Endodermal cell (in vitro differentiated cells): ENCODE results near the gene DNAAF5. TPM values are rescaled to one million over a fixed set of nuclear protein-coding genes. Genes with fewer than 3 reads are reported as not detected.

Experiments
- DNase-seq: peaks from one replicate; pipeline ENCODE4 v3.0.0-alpha.2; 2017
- H3K27ac ChIP-seq: 2 replicates; pipeline ENCODE4 v1.5.1; 2013; ENCODE audit warnings: mild to moderate bottlenecking, low read depth, low read length, moderate library complexity
- H3K27me3 ChIP-seq: 2 replicates; pipeline ENCODE4 v1.6.1; 2013; ENCODE audit warnings: mild to moderate bottlenecking, low read length, moderate library complexity; ENCODE audit not compliant: insufficient read depth, control insufficient read depth, poor library complexity, severe bottlenecking
- H3K36me3 ChIP-seq: 2 replicates; pipeline ENCODE4 v1.7.0; 2013; ENCODE audit warnings: mild to moderate bottlenecking, low read length, moderate library complexity; ENCODE audit not compliant: control insufficient read depth, insufficient read depth
- H3K4me1 ChIP-seq: one replicate; pipeline ENCODE4 v1.7.0; 2013; ENCODE audit warnings: low read length; ENCODE audit not compliant: control insufficient read depth, insufficient read depth
- H3K4me3 ChIP-seq: 2 replicates; pipeline ENCODE4 v1.5.1; 2013; ENCODE audit warnings: mild to moderate bottlenecking, low read length, moderate library complexity
- H3K9ac ChIP-seq: 2 replicates; pipeline ENCODE4 v1.6.1; 2013; ENCODE audit warnings: mild to moderate bottlenecking, low read length, moderate library complexity; ENCODE audit not compliant: poor library complexity, severe bottlenecking; ENCODE audit errors: extremely low read depth
- H3K9me3 ChIP-seq: 2 replicates; pipeline ENCODE4 v1.6.1; 2013; ENCODE audit warnings: mild to moderate bottlenecking, low read length, moderate library complexity; ENCODE audit not compliant: control insufficient read depth
- H3K27ac Mint-ChIP-seq: 2 replicates; pipeline ENCODE4 v1.8.0; 2020; ENCODE audit warnings: mixed read lengths
- H3K27me3 Mint-ChIP-seq: 2 replicates; pipeline ENCODE4 v1.8.0; 2021; ENCODE audit warnings: mild to moderate bottlenecking, mixed read lengths; ENCODE audit not compliant: insufficient read depth
- H3K36me3 Mint-ChIP-seq: 2 replicates; pipeline ENCODE4 v1.8.0; 2020; ENCODE audit warnings: low read depth, mixed read lengths
- H3K4me1 Mint-ChIP-seq: 2 replicates; pipeline ENCODE4 v1.8.0; 2020; ENCODE audit warnings: mixed read lengths
- H3K4me3 Mint-ChIP-seq: 2 replicates; pipeline ENCODE4 v1.8.0; 2020; ENCODE audit warnings: mild to moderate bottlenecking, moderate library complexity, mixed read lengths
- H3K9me3 Mint-ChIP-seq: 2 replicates; pipeline ENCODE4 v1.8.0; 2020; ENCODE audit warnings: mild to moderate bottlenecking, mixed read lengths
- WGBS, 2 experiments: methylation state at CpG; one replicate each; pipeline versions ENCODE4 v1.1.5 to v1.1.7; 2013; ENCODE audit warnings: missing lambda C conversion rate in 2 of 2, mixed read lengths in 1 of 2; ENCODE audit not compliant: insufficient coverage in 1 of 2, insufficient read length in 1 of 2; 5-methylcytosine and 5-hydroxymethylcytosine counted together
- total RNA-seq, 2 donors: library from RNA; stranded (reverse); fragmentation: NEBNext Ultra II Directional in 1 of 2; extraction: Animal tissue kit (Norgen Biotek cat#: 25700) in 1 of 2; gene quantifications; 2 replicates in 1 of 2; 3 replicates in 1 of 2; pipeline ENCODE4 v1.2.1, GENCODE V29; 2021
- TF ChIP-seq, protein P1 (sequence below): fragments of 200-600 bp; sonication (generic); conservative IDR thresholded peaks from 2 replicates; pipeline ENCODE4 v1.5.0; 2021; ENCODE audit warnings: antibody characterized with exemption, mild to moderate bottlenecking

The DNAAF5 gene
- total RNA-seq, 2 donors from 2014 or later: 54.2 to 54.3 TPM

DNA sequence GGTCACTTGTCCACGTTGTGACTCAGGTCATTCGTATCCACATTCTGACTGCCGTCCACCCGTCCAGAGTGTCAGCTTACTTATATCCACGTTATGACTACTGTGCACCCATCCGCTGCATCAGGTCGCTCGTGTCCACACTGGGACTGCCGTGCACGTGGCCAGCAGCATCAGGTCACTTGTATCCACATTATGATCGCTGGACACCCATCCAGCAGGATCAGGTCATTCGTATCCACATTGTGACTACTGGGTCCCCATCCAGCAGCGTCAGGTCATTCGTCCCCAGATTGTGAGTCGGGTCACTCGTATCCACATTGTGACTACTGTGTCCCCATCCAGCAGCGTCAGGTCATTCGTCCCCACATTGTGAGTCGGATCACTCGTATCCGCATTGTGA, 58.5 kb downstream of the DNAAF5 start:
- Histone ChIP-seq H3K9me3 (peaks cover 5% of the 10 kb centered on the region), H3K27me3 (no peaks in the 10 kb centered on the region), H3K9ac (no peak overlapping the region), H3K27ac (no peak overlapping the region), H3K4me1 (no peaks in the 10 kb centered on the region), H3K4me3 (no peak overlapping the region), H3K36me3 (peaks cover 50% of the 10 kb centered on the region)
- H3K27me3 Mint-ChIP-seq: no peaks in the 10 kb centered on the region
- peaks cover 4% of the 10 kb centered on the region for H3K9me3 Mint-ChIP-seq
- WGBS, 2 experiments: 94 to 96% methylated on average over 20 to 21 of the region's 21 CpGs
- TF ChIP-seq, protein P1, sequence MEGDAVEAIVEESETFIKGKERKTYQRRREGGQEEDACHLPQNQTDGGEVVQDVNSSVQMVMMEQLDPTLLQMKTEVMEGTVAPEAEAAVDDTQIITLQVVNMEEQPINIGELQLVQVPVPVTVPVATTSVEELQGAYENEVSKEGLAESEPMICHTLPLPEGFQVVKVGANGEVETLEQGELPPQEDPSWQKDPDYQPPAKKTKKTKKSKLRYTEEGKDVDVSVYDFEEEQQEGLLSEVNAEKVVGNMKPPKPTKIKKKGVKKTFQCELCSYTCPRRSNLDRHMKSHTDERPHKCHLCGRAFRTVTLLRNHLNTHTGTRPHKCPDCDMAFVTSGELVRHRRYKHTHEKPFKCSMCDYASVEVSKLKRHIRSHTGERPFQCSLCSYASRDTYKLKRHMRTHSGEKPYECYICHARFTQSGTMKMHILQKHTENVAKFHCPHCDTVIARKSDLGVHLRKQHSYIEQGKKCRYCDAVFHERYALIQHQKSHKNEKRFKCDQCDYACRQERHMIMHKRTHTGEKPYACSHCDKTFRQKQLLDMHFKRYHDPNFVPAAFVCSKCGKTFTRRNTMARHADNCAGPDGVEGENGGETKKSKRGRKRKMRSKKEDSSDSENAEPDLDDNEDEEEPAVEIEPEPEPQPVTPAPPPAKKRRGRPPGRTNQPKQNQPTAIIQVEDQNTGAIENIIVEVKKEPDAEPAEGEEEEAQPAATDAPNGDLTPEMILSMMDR: no peak
- DNase-seq: no peak
- H3K27ac Mint-ChIP-seq: no peak overlapping the region
- H3K36me3 Mint-ChIP-seq: peaks cover 75% of the 10 kb centered on the region
- no peaks in the 10 kb centered on the region for H3K4me1 Mint-ChIP-seq
- H3K4me3 Mint-ChIP-seq: no peak overlapping the region

DNA sequence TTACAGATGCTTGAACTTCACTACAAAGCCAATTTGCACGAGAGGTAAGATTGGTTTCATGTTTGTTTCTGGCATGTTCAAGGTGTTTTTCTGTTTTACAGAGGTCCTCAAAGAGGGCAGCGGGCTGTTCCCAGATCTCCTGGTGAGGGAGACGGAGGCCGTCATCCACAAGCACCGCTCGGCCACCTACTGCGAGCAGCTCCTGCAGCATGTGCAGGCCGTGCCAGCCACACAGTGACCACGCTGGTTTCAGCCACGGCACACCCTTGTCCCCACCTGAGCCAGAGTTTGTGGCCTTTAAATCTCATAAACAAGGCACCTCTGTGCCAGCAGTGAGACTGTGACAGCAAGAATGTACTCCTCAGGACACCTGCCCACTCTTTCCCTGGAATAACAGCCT, 58.9 kb downstream of the DNAAF5 start:
- no peaks in the 10 kb centered on the region for H3K4me1 Mint-ChIP-seq

DNA sequence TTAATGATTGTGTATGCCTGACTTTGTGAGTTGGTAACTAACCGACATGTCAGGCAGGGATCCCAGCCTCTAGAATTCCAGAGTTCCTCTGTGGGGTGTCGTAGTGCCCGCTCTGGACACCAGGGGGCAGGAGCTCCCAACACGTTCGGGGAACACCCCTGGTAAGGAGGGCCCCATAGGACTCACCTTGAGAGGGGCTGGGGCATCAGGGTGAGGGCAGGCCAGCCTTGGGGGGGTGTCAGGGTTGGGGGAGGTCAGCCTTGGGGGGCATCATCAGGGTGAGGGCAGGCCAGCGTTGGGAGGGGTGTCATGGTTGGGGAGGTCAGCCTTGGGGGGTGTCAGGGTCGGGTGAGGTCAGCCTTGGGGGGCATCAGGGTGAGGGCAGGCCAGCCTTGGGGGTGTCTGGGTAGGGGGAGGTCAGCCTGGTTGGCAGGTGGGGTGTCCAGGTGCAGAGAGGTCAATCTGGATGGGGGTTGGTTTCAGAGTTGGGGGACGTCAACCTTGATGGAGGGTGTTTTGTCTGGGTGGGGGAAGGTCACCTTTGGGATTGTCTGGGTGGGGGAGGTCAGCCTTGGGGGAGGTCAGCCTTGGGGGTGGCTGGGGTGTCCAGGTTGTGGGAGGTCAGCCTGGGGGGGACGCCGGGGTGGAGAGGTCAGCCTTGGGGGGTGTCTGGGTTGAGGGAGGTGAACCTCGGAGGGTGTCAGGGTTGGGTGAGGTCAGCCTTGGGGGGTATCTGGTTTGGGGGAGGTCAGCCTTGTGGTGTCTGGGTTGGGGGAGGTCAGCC, 60.2 kb downstream of the DNAAF5 start:
- Mint-ChIP-seq H3K4me3 (no peak overlapping the region), H3K4me1 (no peaks in the 10 kb centered on the region), H3K9me3 (peaks cover 4% of the 10 kb centered on the region), H3K36me3 (peaks cover 69% of the 10 kb centered on the region), H3K27ac (no peak overlapping the region), H3K27me3 (no peaks in the 10 kb centered on the region)
- Histone ChIP-seq H3K4me1 (no peaks in the 10 kb centered on the region), H3K27me3 (no peaks in the 10 kb centered on the region), H3K9ac (no peak overlapping the region), H3K27ac (no peak overlapping the region), H3K36me3 (peaks cover 34% of the 10 kb centered on the region), H3K9me3 (peaks cover 5% of the 10 kb centered on the region), H3K4me3 (no peak overlapping the region)
- TF ChIP-seq, protein P1: peak; percentile 84
- DNase-seq: peak; percentile 92
- 76% methylated on average over 11 of the region's 11 CpGs; no CpG with 5 or more reads in 1 of the 2 experiments for WGBS, 2 experiments

More for the DNA sequence above, 58.9 kb downstream of the DNAAF5 start:
- Mint-ChIP-seq H3K27ac (no peak overlapping the region), H3K4me3 (no peak overlapping the region), H3K36me3 (peaks cover 71% of the 10 kb centered on the region), H3K27me3 (no peaks in the 10 kb centered on the region), H3K9me3 (peaks cover 4% of the 10 kb centered on the region)
- TF ChIP-seq, protein P1: no peak
- H3K36me3 ChIP-seq: peaks cover 46% of the 10 kb centered on the region
- no peak overlapping the region for H3K9ac ChIP-seq
- H3K4me1 ChIP-seq: no peaks in the 10 kb centered on the region
- no peak overlapping the region for H3K27ac ChIP-seq
- H3K27me3 ChIP-seq: no peaks in the 10 kb centered on the region
- 92 to 95% methylated on average over 10 of the region's 10 CpGs for WGBS, 2 experiments
- peaks cover 5% of the 10 kb centered on the region for H3K9me3 ChIP-seq
- no peak for DNase-seq
- no peak overlapping the region for H3K4me3 ChIP-seq
